ENCODE results near the gene CYP4V2. TPM values are rescaled to one million over a fixed set of nuclear protein-coding genes. Genes with fewer than 3 reads are reported as not detected.
"Not testable (repeated sequence)": the region's sequence is repeated elsewhere in the genome, so short reads cannot be mapped to it uniquely, and the experiment has no call there.

Gene CYP4V2
- total RNA-seq, 1 donor from 2014 or later, result 14.1 TPM

DNA sequence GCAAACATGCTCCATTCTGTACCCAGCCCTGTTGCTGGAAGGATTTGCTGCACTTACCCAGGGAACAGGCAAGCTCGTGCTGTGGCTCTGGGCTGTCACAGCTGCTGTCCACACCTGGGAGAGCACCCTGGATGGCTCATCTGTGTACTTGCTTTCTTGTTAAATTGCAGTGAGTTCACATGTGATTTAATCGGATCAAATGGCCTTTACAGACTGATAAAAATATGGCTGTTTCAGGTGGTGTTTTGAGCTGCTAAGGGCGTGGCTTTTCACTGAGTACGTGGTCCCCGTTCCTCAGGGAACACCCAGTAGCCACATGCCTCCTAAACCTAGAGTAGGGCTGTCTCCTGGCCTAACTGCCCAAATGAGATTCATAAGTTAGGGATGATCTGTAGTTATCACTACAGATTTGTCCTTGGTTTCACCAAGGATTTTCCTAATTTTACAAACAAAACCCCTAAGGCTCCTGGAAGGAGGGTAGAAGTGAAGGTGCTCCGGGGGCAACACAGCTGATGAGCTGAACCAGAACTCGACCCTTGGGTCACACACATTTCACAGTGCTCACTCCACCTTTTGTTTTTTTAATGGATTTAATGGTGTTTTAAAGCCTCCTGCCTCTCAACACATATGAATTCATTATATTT lies 49.6 kb downstream of the CYP4V2 start:
- Mint-ChIP-seq H3K4me3 (ENCODE audit: unreplicated experiment) (no peak overlapping the region), H3K36me3 (ENCODE audit: unreplicated experiment) (no peaks in the 10 kb centered on the region), H3K4me1 (ENCODE audit: unreplicated experiment) (no peaks in the 10 kb centered on the region), H3K27me3 (ENCODE audit: unreplicated experiment) (no peaks in the 10 kb centered on the region), H3K27ac (ENCODE audit: unreplicated experiment) (no peak overlapping the region), H3K9me3 (ENCODE audit: unreplicated experiment) (peaks cover 4% of the 10 kb centered on the region)
- TF ChIP-seq, protein P1, sequence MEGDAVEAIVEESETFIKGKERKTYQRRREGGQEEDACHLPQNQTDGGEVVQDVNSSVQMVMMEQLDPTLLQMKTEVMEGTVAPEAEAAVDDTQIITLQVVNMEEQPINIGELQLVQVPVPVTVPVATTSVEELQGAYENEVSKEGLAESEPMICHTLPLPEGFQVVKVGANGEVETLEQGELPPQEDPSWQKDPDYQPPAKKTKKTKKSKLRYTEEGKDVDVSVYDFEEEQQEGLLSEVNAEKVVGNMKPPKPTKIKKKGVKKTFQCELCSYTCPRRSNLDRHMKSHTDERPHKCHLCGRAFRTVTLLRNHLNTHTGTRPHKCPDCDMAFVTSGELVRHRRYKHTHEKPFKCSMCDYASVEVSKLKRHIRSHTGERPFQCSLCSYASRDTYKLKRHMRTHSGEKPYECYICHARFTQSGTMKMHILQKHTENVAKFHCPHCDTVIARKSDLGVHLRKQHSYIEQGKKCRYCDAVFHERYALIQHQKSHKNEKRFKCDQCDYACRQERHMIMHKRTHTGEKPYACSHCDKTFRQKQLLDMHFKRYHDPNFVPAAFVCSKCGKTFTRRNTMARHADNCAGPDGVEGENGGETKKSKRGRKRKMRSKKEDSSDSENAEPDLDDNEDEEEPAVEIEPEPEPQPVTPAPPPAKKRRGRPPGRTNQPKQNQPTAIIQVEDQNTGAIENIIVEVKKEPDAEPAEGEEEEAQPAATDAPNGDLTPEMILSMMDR (IDR thresholded peaks at IDR 0.05), result no peak
- no peak for DNase-seq (ENCODE audit: extremely low spot score, unreplicated experiment)

DNA sequence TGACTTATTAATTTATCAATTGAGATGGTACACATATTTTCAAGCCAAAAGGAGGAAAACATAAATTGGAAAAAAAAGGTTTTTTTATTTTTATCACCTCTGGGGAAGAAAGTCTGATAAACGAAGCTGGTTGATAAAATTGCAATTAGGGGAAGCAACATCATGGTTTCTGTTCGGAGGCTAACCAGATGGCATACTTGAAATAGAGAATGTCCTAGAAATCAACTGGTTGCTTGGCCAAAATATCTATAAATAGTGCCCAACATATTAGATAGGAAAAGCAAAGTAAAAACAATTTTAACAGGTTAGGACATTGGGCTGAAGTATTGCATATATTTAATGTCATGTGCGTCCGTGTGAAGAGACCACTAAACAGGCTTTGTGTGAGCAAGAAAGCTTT lies 50.2 kb downstream of the CYP4V2 start:
- no peaks in the 10 kb centered on the region for H3K4me1 Mint-ChIP-seq (ENCODE audit: unreplicated experiment)
- DNase-seq (ENCODE audit: extremely low spot score, unreplicated experiment), result no peak
- H3K36me3 Mint-ChIP-seq (ENCODE audit: unreplicated experiment), result no peaks in the 10 kb centered on the region
- no peak overlapping the region for H3K27ac Mint-ChIP-seq (ENCODE audit: unreplicated experiment)
- TF ChIP-seq, protein P1 (IDR thresholded peaks at IDR 0.05), result no peak
- H3K27me3 Mint-ChIP-seq (ENCODE audit: unreplicated experiment), result no peaks in the 10 kb centered on the region
- no peak overlapping the region for H3K4me3 Mint-ChIP-seq (ENCODE audit: unreplicated experiment)
- H3K9me3 Mint-ChIP-seq (ENCODE audit: unreplicated experiment), result peaks cover 9% of the 10 kb centered on the region

DNA sequence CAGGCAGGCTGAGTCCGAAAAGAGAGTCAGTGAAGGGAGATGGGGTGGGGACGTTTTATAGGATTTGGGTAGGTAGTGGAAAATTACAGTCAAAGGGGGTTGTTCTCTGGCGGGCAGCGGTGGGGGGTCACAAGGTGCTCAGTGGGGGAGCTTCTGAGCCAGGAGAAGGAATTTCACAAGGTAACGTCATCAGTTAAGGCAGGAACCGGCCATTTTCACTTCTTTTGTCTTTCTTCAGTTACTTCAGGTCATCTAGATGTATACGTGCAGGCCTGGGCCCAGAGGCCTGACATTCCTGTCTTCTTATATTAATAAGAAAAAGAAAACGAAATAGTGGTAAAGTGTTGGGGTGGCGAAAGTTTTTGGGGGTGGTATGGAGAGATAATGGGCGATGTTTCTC lies 50.7 kb downstream of the CYP4V2 start:
- not testable (repeated sequence) for H3K4me3 Mint-ChIP-seq (ENCODE audit: unreplicated experiment); H3K9me3 Mint-ChIP-seq (ENCODE audit: unreplicated experiment); H3K27me3 Mint-ChIP-seq (ENCODE audit: unreplicated experiment); H3K4me1 Mint-ChIP-seq (ENCODE audit: unreplicated experiment); H3K27ac Mint-ChIP-seq (ENCODE audit: unreplicated experiment); H3K36me3 Mint-ChIP-seq (ENCODE audit: unreplicated experiment); DNase-seq (ENCODE audit: extremely low spot score, unreplicated experiment)

DNA sequence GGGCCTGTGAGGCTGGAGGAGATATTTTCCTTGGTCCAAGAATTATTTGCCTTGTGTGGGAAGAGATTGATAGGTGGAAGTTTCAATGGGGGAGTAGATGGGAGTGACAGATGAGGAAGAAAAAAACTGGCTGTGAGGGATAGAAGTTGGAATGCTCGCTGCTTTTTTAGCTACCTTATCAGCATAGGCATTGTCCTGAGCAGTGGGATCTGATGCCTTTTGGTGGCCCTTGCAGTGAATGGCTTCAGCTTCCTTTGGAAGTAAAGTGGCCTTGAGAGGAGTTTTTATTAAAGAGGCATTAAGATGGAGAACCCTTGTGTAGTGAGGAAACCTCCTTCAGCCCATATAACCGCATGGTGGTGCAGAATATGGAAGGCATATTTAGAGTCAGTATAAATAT lies 52.0 kb downstream of the CYP4V2 start:
- no peak overlapping the region for H3K27ac Mint-ChIP-seq (ENCODE audit: unreplicated experiment)
- H3K27me3 Mint-ChIP-seq (ENCODE audit: unreplicated experiment), result no peaks in the 10 kb centered on the region
- TF ChIP-seq, protein P1 (IDR thresholded peaks at IDR 0.05), result no peak
- no peaks in the 10 kb centered on the region for H3K4me1 Mint-ChIP-seq (ENCODE audit: unreplicated experiment)
- peaks cover 9% of the 10 kb centered on the region for H3K9me3 Mint-ChIP-seq (ENCODE audit: unreplicated experiment)
- no peak for DNase-seq (ENCODE audit: extremely low spot score, unreplicated experiment)
- H3K4me3 Mint-ChIP-seq (ENCODE audit: unreplicated experiment), result no peak overlapping the region
- no peaks in the 10 kb centered on the region for H3K36me3 Mint-ChIP-seq (ENCODE audit: unreplicated experiment)

DNA sequence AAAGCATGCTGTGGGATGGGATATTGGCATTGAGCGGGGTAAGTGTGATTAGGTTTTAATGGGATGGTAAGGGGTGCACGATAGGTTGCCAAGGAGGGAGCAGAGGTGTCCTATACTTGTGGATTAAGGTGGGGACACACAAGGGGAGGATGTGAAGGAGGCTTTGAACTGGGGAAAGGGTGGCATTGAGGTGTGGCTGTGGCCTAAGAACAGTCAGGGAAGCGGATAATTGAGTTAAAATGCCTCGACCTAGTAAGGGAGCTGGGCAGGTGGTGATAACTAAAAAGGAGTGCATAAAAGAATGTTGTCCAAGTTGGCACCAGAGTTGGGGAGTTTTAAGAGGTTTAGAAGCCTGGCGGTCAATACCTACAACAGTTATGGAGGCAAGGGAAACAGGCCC lies 53.5 kb downstream of the CYP4V2 start:
- Mint-ChIP-seq H3K9me3 (ENCODE audit: unreplicated experiment) (peaks cover 9% of the 10 kb centered on the region), H3K27ac (ENCODE audit: unreplicated experiment) (no peak overlapping the region), H3K4me3 (ENCODE audit: unreplicated experiment) (no peak overlapping the region), H3K36me3 (ENCODE audit: unreplicated experiment) (no peaks in the 10 kb centered on the region), H3K4me1 (ENCODE audit: unreplicated experiment) (peaks cover 2% of the 10 kb centered on the region), H3K27me3 (ENCODE audit: unreplicated experiment) (no peaks in the 10 kb centered on the region)
- TF ChIP-seq, protein P1 (IDR thresholded peaks at IDR 0.05), result no peak
- no peak for DNase-seq (ENCODE audit: extremely low spot score, unreplicated experiment)

DNA sequence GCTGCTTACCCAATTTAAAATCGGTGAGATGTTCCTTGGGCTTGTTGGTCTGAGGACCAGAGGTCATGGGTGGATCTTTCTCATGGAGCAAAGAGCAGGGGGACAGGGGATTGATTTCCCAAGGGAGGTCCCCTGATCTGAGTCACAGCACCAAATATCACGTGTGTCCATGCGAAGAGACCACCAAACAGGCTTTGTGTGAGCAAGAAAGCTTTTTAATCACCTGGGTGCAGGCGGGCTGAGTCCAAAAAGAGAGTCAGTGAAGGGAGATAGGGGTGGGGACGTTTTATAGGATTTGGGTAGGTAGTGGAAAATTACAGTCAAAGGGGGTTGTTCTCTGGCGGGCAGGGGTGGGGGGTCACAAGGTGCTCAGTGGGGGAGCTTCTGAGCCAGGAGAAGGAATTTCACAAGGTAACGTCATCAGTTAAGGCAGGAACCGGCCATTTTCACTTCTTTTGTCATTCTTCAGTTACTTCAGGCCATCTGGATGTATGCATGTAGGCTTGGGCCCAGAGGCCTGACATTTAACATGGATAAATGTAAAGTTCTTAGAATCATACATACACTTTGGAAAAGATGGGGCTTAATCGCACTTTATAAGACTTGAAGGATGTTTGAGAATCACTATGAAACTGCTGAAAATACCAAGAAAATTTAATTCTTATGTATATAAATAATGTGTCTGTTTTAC lies 55.8 kb downstream of the CYP4V2 start:
- not testable (repeated sequence) for H3K4me3 Mint-ChIP-seq (ENCODE audit: unreplicated experiment); H3K4me1 Mint-ChIP-seq (ENCODE audit: unreplicated experiment); DNase-seq (ENCODE audit: extremely low spot score, unreplicated experiment); H3K27ac Mint-ChIP-seq (ENCODE audit: unreplicated experiment); H3K9me3 Mint-ChIP-seq (ENCODE audit: unreplicated experiment); H3K36me3 Mint-ChIP-seq (ENCODE audit: unreplicated experiment); H3K27me3 Mint-ChIP-seq (ENCODE audit: unreplicated experiment)

Data from osteocyte (in vitro differentiated cells).